GM20000 (cell line): ENCODE measurements around the gene CC2D1A.

ENCODE experiments used
- DNase-seq: peaks from one replicate; pipeline ENCODE4 v3.0.0; 2012; ENCODE audit warnings: low spot score
- CTCF ChIP-seq: IDR thresholded peaks from 2 replicates; pipeline ENCODE4 v1.5.1; 2012; ENCODE audit warnings: mild to moderate bottlenecking, control low read depth; ENCODE audit errors: extremely low read depth, missing control alignments

CC2D1A gene

GRCh38 chr19:13870873-13871272 is 35.1 kb upstream of the CC2D1A start:
- peak; percentile 28 for DNase-seq
- TF ChIP-seq CTCF, result no peak

DNA sequence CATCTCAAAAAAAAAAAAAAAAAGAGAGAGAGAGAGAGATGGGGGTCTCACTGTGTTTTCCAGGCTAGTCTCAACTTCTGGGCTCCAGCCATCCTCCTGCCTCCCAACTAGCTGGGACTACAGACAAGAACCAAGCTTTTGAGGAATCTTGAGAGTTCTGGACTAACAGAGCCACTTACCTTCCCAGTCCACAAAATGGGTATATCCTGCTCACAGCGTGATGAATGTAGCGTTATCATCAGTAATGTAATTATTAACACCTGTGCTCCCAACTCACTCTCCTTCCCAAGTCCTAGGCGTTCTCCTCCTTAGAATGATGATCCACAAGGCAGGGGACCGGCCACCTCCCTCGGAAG is 33.7 kb upstream of the CC2D1A start:
- no peak for TF ChIP-seq CTCF
- DNase-seq, result no peak

GRCh38 chr19:13872695-13873389 is 33.2 kb upstream of the CC2D1A start:
- peak; percentile 28 for TF ChIP-seq CTCF
- DNase-seq, result peak; percentile 75

GRCh38 chr19:13873834-13874515 is 32.0 kb upstream of the CC2D1A start:
- no peak for DNase-seq
- no peak for TF ChIP-seq CTCF

GRCh38 chr19:13875824-13876223 is 30.2 kb upstream of the CC2D1A start:
- no peak for TF ChIP-seq CTCF
- no peak for DNase-seq

DNA sequence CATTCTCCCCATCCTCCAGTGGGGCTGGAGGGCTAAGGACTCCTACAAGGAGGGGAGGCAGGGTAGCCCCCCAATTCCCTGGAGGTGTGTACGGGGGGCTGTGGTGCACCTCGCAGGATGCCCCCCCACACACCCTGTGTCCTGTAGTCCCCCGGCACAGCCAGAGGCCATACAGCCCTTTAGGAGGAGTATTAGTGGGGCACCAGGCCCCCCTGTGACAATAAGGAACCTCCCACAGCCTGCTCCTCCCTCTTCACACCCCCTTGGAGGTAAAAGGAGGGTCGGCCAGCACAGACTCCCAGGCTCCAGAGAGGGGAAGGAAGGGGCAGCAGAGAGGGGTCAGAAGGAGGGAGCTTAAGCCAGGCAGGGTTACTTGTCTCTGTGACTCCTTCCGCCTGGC is 29.2 kb upstream of the CC2D1A start, which contains the start of gene NANOS3:
TSS of gene NANOS3 (plus strand) at position 301 of the 400 bp plus-strand sequence. CDS start 115 bp downstream, outside the sequence.
- DNase-seq, result no peak
- TF ChIP-seq CTCF, result no peak

DNA sequence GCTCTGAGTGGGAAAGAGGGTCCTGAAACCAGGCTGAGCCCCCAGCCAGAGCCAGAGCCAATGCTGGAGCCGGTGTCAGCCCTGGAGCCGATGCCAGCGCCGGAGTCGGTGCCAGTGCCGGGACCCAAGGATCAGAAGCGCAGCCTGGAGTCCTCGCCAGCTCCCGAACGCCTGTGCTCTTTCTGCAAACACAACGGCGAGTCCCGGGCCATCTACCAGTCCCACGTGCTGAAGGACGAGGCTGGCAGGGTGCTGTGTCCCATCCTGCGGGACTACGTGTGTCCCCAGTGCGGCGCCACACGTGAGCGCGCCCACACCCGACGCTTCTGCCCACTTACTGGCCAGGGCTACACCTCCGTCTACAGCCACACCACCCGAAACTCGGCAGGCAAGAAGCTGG is 28.7 kb upstream of the CC2D1A start:
- no peak for DNase-seq
- no peak for TF ChIP-seq CTCF
